ENCODE data around the gene AMDHD2.
"Not testable (repeated sequence)": the region's sequence is repeated elsewhere in the genome, so short reads cannot be mapped to it uniquely, and the experiment has no call there.

Gene AMDHD2

DNA sequence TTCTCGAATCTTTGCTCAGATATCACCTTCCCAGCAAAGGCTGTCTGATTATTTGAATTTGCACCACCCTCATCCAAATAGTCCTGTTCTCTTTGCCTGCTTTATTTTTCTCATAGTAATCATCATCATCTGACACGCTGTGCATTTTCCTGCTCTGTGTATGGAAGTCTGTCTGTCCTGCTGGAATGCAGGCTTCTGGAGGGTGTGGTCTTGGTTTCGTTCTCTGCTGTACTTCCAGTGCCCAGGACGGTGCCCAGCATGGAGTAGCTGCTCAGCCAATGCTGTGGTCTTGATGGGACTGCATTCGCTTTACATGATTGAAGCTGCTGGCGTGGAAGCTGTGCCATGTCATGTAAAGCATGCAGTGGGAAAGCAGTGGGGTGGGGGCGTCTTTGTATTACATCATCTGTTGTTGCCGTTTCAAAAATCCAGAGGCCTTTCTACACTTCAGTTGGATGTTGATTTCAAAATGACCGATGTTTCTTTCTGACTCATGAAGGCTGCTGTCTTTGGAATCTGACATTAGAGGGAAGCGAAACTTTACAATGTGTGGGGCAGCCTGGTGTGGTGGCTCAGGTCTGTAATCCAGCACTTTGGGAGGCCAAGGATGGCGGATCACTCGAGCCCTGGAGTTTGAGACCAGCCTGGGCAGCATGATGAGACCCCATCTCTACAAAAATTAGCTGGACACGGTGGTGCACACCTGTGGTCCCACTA, 34.7 kb downstream of the AMDHD2 start:
- DNase-seq; H3K4me3 ChIP-seq (ENCODE audit: control insufficient read depth in 1 of 7, extremely low read depth in 1 of 7, insufficient read depth in 4 of 7, low read depth in 2 of 7, low read length in 6 of 7); CTCF ChIA-PET; H3K27me3 ChIP-seq (replicated peaks in 2 of 5; ENCODE audit: control insufficient read depth in 4 of 5, insufficient read depth in 5 of 5, low read length in 4 of 5); H3K4me1 ChIP-seq (ENCODE audit: control extremely low read depth in 1 of 4, control insufficient read depth in 4 of 4, insufficient read depth in 4 of 4, low read length in 3 of 4); H3K36me3 ChIP-seq (ENCODE audit: control insufficient read depth in 4 of 4, insufficient read depth in 4 of 4, low read length in 3 of 4); POLR2A ChIA-PET; H3K27ac ChIP-seq (ENCODE audit: insufficient read depth in 1 of 2, low read depth in 1 of 2, low read length in 2 of 2, poor library complexity in 1 of 2, severe bottlenecking in 2 of 2); H3K9me3 ChIP-seq (ENCODE audit: control extremely low read depth in 1 of 5, control insufficient read depth in 4 of 5, insufficient read depth in 2 of 5, low read depth in 1 of 5, low read length in 4 of 5): not testable (repeated sequence)
- no CpG with 5 or more reads among the region's 13 CpGs for WGBS (ENCODE audit: insufficient coverage)

- H3K4me3 ChIP-seq (ENCODE audit: control insufficient read depth in 1 of 7, extremely low read depth in 1 of 7, insufficient read depth in 4 of 7, low read depth in 2 of 7, low read length in 6 of 7); H3K4me1 ChIP-seq (ENCODE audit: control extremely low read depth in 1 of 4, control insufficient read depth in 4 of 4, insufficient read depth in 4 of 4, low read length in 3 of 4); DNase-seq; H3K27ac ChIP-seq (ENCODE audit: insufficient read depth in 1 of 2, low read depth in 1 of 2, low read length in 2 of 2, poor library complexity in 1 of 2, severe bottlenecking in 2 of 2); H3K9me3 ChIP-seq (ENCODE audit: control extremely low read depth in 1 of 5, control insufficient read depth in 4 of 5, insufficient read depth in 2 of 5, low read depth in 1 of 5, low read length in 4 of 5); POLR2A ChIA-PET; H3K36me3 ChIP-seq (ENCODE audit: control insufficient read depth in 4 of 4, insufficient read depth in 4 of 4, low read length in 3 of 4); H3K27me3 ChIP-seq (replicated peaks in 2 of 5; ENCODE audit: control insufficient read depth in 4 of 5, insufficient read depth in 5 of 5, low read length in 4 of 5); CTCF ChIA-PET: not testable (repeated sequence)
- no CpG with 5 or more reads among the region's 15 CpGs for WGBS (ENCODE audit: insufficient coverage)
Measured at GRCh38 chr16:2557150-2557549, 37.0 kb downstream of the AMDHD2 start.

DNA sequence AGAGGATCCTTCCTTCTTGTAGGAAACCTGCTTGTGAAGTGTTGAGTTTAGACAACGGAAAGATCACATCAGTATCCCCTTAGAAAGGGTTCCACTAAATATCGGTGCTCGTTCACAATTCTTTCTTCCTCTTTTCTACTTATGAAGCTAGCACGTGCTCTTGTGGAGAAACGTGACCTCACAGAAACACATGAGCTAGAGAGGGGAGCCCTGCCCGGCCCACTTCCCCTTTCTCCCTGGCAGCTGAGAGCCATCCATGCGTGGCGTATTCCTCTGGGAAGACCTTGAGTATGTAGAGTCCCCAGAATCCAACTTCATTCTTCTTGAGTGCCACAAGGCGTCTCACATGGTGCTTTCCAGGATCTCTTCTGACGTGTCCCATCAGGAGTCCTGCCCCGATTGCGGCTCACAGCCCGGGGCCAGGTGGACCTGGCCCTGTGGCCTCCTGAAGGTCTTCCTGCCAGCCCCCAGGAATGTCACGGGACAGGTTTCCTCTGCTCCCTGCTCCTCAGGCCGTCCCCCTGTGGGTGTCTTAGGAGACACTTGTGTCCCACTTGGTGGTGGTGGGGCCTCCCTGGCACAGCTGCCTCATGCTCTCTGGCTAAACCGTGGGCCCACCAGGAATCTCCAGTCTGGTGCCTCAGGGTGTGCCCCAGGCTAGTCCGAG, 40.1 kb downstream of the AMDHD2 start:
- H3K36me3 ChIP-seq (ENCODE audit: control insufficient read depth in 4 of 4, insufficient read depth in 4 of 4, low read length in 3 of 4); DNase-seq; POLR2A ChIA-PET; H3K27me3 ChIP-seq (replicated peaks in 2 of 5; ENCODE audit: control insufficient read depth in 4 of 5, insufficient read depth in 5 of 5, low read length in 4 of 5); H3K9me3 ChIP-seq (ENCODE audit: control extremely low read depth in 1 of 5, control insufficient read depth in 4 of 5, insufficient read depth in 2 of 5, low read depth in 1 of 5, low read length in 4 of 5); CTCF ChIA-PET; H3K4me1 ChIP-seq (ENCODE audit: control extremely low read depth in 1 of 4, control insufficient read depth in 4 of 4, insufficient read depth in 4 of 4, low read length in 3 of 4); H3K27ac ChIP-seq (ENCODE audit: insufficient read depth in 1 of 2, low read depth in 1 of 2, low read length in 2 of 2, poor library complexity in 1 of 2, severe bottlenecking in 2 of 2): not testable (repeated sequence)
- peak overlapping the region in 1 of 7 experiments; percentile 11 for H3K4me3 ChIP-seq (ENCODE audit: control insufficient read depth in 1 of 7, extremely low read depth in 1 of 7, insufficient read depth in 4 of 7, low read depth in 2 of 7, low read length in 6 of 7)
- WGBS (ENCODE audit: insufficient coverage): no CpG with 5 or more reads among the region's 17 CpGs

- H3K9me3 ChIP-seq (ENCODE audit: control extremely low read depth in 1 of 5, control insufficient read depth in 4 of 5, insufficient read depth in 2 of 5, low read depth in 1 of 5, low read length in 4 of 5); POLR2A ChIA-PET; H3K36me3 ChIP-seq (ENCODE audit: control insufficient read depth in 4 of 4, insufficient read depth in 4 of 4, low read length in 3 of 4); H3K4me3 ChIP-seq (ENCODE audit: control insufficient read depth in 1 of 7, extremely low read depth in 1 of 7, insufficient read depth in 4 of 7, low read depth in 2 of 7, low read length in 6 of 7); H3K27ac ChIP-seq (ENCODE audit: insufficient read depth in 1 of 2, low read depth in 1 of 2, low read length in 2 of 2, poor library complexity in 1 of 2, severe bottlenecking in 2 of 2); CTCF ChIA-PET; H3K4me1 ChIP-seq (ENCODE audit: control extremely low read depth in 1 of 4, control insufficient read depth in 4 of 4, insufficient read depth in 4 of 4, low read length in 3 of 4); DNase-seq; H3K27me3 ChIP-seq (replicated peaks in 2 of 5; ENCODE audit: control insufficient read depth in 4 of 5, insufficient read depth in 5 of 5, low read length in 4 of 5): not testable (repeated sequence)
- WGBS (ENCODE audit: insufficient coverage): no CpG with 5 or more reads among the region's 4 CpGs
Measured at GRCh38 chr16:2560798-2561133, 40.6 kb downstream of the AMDHD2 start.

DNA sequence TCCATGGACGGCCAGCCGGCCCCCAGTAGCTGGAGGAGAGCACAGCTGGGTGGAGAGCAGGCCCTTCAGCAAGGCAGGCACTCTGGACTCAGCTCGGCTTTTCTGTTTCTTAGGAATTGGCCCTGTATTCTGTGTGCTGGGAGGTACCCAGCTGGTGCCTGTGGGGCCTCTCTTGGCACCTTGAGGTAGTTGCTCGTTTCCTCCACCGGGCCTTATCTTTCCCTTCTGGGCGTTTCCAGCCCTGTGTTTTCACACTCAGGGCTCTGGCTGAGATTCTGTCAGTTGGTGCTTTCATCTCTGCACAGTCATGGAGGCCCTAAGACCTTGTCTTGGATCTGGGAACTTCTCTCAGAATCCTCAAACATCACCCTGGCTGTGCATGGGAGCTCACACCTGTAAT, 47.3 kb downstream of the AMDHD2 start:
- H3K9me3 ChIP-seq (ENCODE audit: control extremely low read depth in 1 of 5, control insufficient read depth in 4 of 5, insufficient read depth in 2 of 5, low read depth in 1 of 5, low read length in 4 of 5); H3K4me3 ChIP-seq (ENCODE audit: control insufficient read depth in 1 of 7, extremely low read depth in 1 of 7, insufficient read depth in 4 of 7, low read depth in 2 of 7, low read length in 6 of 7); H3K27me3 ChIP-seq (replicated peaks in 2 of 5; ENCODE audit: control insufficient read depth in 4 of 5, insufficient read depth in 5 of 5, low read length in 4 of 5); H3K36me3 ChIP-seq (ENCODE audit: control insufficient read depth in 4 of 4, insufficient read depth in 4 of 4, low read length in 3 of 4); CTCF ChIA-PET; DNase-seq; H3K27ac ChIP-seq (ENCODE audit: insufficient read depth in 1 of 2, low read depth in 1 of 2, low read length in 2 of 2, poor library complexity in 1 of 2, severe bottlenecking in 2 of 2); POLR2A ChIA-PET; H3K4me1 ChIP-seq (ENCODE audit: control extremely low read depth in 1 of 4, control insufficient read depth in 4 of 4, insufficient read depth in 4 of 4, low read length in 3 of 4): not testable (repeated sequence)
- WGBS (ENCODE audit: insufficient coverage): no CpG with 5 or more reads among the region's 6 CpGs

GRCh38 chr16:2568573-2568972, 48.4 kb downstream of the AMDHD2 start:
- DNase-seq; H3K4me1 ChIP-seq (ENCODE audit: control extremely low read depth in 1 of 4, control insufficient read depth in 4 of 4, insufficient read depth in 4 of 4, low read length in 3 of 4); H3K27ac ChIP-seq (ENCODE audit: insufficient read depth in 1 of 2, low read depth in 1 of 2, low read length in 2 of 2, poor library complexity in 1 of 2, severe bottlenecking in 2 of 2); CTCF ChIA-PET; POLR2A ChIA-PET; H3K27me3 ChIP-seq (replicated peaks in 2 of 5; ENCODE audit: control insufficient read depth in 4 of 5, insufficient read depth in 5 of 5, low read length in 4 of 5); H3K9me3 ChIP-seq (ENCODE audit: control extremely low read depth in 1 of 5, control insufficient read depth in 4 of 5, insufficient read depth in 2 of 5, low read depth in 1 of 5, low read length in 4 of 5); H3K36me3 ChIP-seq (ENCODE audit: control insufficient read depth in 4 of 4, insufficient read depth in 4 of 4, low read length in 3 of 4); H3K4me3 ChIP-seq (ENCODE audit: control insufficient read depth in 1 of 7, extremely low read depth in 1 of 7, insufficient read depth in 4 of 7, low read depth in 2 of 7, low read length in 6 of 7): not testable (repeated sequence)
- WGBS (ENCODE audit: insufficient coverage): no CpG with 5 or more reads among the region's 11 CpGs

DNA sequence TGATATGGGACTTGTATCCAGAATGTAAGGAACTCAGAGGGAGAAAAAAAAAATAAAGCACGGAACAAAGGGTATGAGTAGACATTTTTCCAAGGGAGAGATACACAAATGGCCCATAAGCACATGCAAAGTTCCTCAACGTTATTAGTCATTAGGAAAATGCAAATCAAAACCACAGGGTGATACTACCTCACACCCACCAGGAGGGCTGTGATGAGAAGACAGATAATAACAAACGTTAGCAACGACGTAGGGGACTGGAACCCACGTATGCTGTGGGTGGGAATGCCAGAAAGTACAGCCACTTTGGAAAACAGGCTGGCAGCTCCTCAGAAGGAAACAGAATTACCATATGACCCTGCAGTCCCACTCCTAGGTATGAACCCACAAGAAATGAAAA, 52.5 kb downstream of the AMDHD2 start:
- no CpG with 5 or more reads among the region's 6 CpGs for WGBS (ENCODE audit: insufficient coverage)
- CTCF ChIA-PET; H3K27ac ChIP-seq (ENCODE audit: insufficient read depth in 1 of 2, low read depth in 1 of 2, low read length in 2 of 2, poor library complexity in 1 of 2, severe bottlenecking in 2 of 2); DNase-seq; H3K9me3 ChIP-seq (ENCODE audit: control extremely low read depth in 1 of 5, control insufficient read depth in 4 of 5, insufficient read depth in 2 of 5, low read depth in 1 of 5, low read length in 4 of 5); H3K4me1 ChIP-seq (ENCODE audit: control extremely low read depth in 1 of 4, control insufficient read depth in 4 of 4, insufficient read depth in 4 of 4, low read length in 3 of 4); H3K36me3 ChIP-seq (ENCODE audit: control insufficient read depth in 4 of 4, insufficient read depth in 4 of 4, low read length in 3 of 4); H3K4me3 ChIP-seq (ENCODE audit: control insufficient read depth in 1 of 7, extremely low read depth in 1 of 7, insufficient read depth in 4 of 7, low read depth in 2 of 7, low read length in 6 of 7); POLR2A ChIA-PET; H3K27me3 ChIP-seq (replicated peaks in 2 of 5; ENCODE audit: control insufficient read depth in 4 of 5, insufficient read depth in 5 of 5, low read length in 4 of 5): not testable (repeated sequence)
